ENCODE results near the gene HOXB7. TPM values are rescaled to one million over a fixed set of nuclear protein-coding genes. Genes with fewer than 3 reads are reported as not detected.

Gene HOXB7
- total RNA-seq, 1 donor from 2014 or later: 0.55 TPM

DNA sequence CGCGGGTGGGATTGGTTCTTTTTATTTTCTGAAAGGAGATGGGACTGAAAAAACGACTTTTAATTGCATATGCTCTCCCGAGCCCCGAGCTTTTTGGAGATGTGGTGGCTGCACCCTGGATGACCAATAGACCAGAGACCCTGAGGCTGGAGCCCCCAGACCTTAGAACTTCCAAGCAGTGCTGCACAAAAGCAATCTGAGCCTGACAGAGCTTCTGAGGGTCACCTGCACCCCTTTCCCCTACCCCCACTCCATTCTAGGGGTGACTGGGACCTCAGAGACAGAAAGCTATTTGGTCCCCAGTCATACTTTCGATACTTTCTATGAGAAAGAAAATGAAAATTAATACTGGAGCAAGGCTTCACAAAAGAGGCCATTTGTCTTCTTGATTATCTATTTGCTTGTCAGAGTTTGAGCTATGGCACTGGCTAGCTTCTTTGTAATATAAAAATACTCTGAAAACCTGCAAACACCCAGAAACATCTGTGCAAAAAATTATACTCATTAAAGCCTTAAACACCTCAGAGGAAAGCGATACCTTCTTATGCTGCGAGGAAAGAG is 36.2 kb downstream of the HOXB7 start:
- no peak for TF ChIP-seq CTCF (IDR thresholded peaks at IDR 0.05; ENCODE audit: unreplicated experiment)
- no peak overlapping the region for H3K4me3 Mint-ChIP-seq (ENCODE audit: low read depth)
- H3K36me3 Mint-ChIP-seq (ENCODE audit: insufficient read depth): no peaks in the 10 kb centered on the region
- peaks cover 26% of the 10 kb centered on the region for H3K27me3 Mint-ChIP-seq
- no peak overlapping the region for H3K27ac Mint-ChIP-seq
- H3K9me3 Mint-ChIP-seq (ENCODE audit: low read depth): no peaks in the 10 kb centered on the region
- peaks cover 18% of the 10 kb centered on the region for H3K4me1 Mint-ChIP-seq (ENCODE audit: low read depth)
- DNase-seq (ENCODE audit: low spot score, unreplicated experiment): no peak

DNA sequence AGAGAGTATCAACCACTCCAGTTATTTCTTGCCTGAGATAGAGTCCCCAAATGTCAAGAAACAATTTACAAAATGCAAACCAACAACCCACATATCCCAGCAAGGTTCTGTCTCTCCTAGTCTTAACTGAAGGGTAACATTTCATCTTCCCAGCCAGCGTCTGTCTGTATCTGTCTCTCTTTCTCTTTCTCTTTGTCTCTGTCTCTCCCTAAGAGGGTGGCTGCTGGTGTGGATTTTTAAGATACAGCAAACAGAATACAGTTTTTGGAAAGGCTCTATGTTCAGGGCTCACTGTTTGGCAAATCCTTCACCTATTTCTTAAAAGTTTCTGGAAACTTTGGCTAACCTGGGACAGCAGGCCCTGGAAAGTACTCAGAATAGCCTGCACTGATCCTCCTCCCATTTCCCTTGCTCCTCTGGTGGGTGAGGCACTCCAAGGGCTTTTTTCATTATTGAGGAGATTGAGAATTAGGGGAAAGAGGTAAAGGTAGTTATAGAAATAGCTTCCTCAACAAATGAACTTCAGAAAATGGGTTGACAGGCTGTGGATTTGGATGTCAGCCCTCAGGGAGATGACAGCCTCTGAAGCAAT is 38.9 kb downstream of the HOXB7 start:
- no peaks in the 10 kb centered on the region for H3K9me3 Mint-ChIP-seq (ENCODE audit: low read depth)
- no peak for TF ChIP-seq CTCF (IDR thresholded peaks at IDR 0.05; ENCODE audit: unreplicated experiment)
- H3K27me3 Mint-ChIP-seq: peaks cover 3% of the 10 kb centered on the region
- DNase-seq (ENCODE audit: low spot score, unreplicated experiment): no peak
- peak overlapping the region; percentile 71 for H3K27ac Mint-ChIP-seq
- H3K4me1 Mint-ChIP-seq (ENCODE audit: low read depth): peaks cover 15% of the 10 kb centered on the region
- no peaks in the 10 kb centered on the region for H3K36me3 Mint-ChIP-seq (ENCODE audit: insufficient read depth)
- peak overlapping the region; percentile 0 for H3K4me3 Mint-ChIP-seq (ENCODE audit: low read depth)

- no peak for TF ChIP-seq CTCF (IDR thresholded peaks at IDR 0.05; ENCODE audit: unreplicated experiment)
- Mint-ChIP-seq H3K9me3 (ENCODE audit: low read depth) (no peaks in the 10 kb centered on the region), H3K27ac (peak overlapping the region; percentile 71), H3K27me3 (no peaks in the 10 kb centered on the region), H3K36me3 (ENCODE audit: insufficient read depth) (no peaks in the 10 kb centered on the region), H3K4me1 (ENCODE audit: low read depth) (peaks cover 14% of the 10 kb centered on the region), H3K4me3 (ENCODE audit: low read depth) (peak overlapping the region; percentile 50)
- no peak for DNase-seq (ENCODE audit: low spot score, unreplicated experiment)
These were observed 39.6 kb downstream of the HOXB7 start for GRCh38 chr17:48571024-48571818.

DNA sequence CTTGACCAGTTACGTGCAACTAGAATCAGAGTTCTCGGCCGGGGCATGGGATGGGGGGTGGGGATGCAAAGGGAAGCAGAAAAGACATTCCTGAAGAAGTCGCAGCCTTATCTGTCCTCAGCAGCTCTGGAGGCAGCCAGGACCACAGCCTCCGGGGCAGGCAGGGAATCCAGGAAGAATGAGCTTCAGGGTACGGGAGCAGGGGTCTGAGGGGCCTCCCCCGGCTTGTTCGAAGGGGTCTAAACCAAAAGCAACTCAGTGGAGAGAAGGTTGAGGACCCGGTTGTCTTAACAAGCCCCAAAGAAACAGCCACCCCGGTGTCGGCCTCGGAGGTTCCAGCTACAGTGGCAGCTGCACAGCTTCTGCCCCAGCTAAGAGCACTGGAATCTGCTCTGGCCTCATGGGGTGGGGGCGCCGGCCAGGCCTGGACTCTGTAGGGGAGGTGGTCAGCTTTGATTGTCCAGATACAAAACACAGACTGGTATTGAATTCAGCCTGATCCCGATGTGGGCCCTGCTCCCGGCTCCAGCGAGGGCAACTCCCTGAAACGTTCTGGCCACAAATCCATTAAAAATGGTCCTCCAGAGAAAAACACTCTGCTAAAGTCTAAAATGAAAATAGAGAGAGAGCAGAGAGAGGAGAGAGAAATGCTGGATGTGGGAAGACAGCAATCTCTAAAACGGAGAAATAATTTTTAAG is 40.3 kb downstream of the HOXB7 start:
- DNase-seq (ENCODE audit: low spot score, unreplicated experiment): no peak
- H3K4me1 Mint-ChIP-seq (ENCODE audit: low read depth): peaks cover 14% of the 10 kb centered on the region
- peak overlapping the region; percentile 50 for H3K4me3 Mint-ChIP-seq (ENCODE audit: low read depth)
- TF ChIP-seq CTCF (IDR thresholded peaks at IDR 0.05; ENCODE audit: unreplicated experiment): no peak
- H3K27ac Mint-ChIP-seq: peak overlapping the region; percentile 63
- H3K9me3 Mint-ChIP-seq (ENCODE audit: low read depth): no peaks in the 10 kb centered on the region
- no peaks in the 10 kb centered on the region for H3K36me3 Mint-ChIP-seq (ENCODE audit: insufficient read depth)
- no peaks in the 10 kb centered on the region for H3K27me3 Mint-ChIP-seq

DNA sequence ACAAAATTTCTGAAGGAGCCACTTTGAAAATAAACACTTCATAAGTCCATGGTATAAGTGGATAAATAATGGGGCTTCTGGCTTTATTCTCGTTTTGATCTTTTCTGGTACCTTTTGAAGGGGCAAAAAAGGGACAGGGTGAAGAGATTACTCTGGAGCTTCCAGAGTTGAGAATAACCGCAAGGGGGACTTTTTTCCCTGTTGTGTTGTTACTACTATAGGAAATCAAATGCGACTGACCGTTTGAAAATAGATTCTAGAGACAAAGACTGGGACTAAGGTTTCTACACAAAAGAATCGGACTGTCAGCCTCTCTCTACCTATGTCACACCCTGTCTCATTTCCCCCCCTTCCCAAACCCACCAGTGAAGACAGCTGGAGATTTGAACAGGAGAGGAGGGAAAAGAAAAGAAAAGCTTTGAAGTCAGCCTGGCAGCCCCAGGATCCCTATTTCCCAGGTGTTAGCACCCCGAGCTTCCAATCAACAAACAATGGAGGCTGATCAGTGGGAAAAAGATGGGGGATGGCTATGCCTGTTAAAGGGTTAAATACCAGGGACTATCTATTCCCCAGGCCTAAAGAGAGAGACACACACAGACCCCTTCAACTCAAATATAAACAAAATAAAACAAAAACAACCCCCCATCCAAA is 41.0 kb downstream of the HOXB7 start:
- Mint-ChIP-seq H3K9me3 (ENCODE audit: low read depth) (no peaks in the 10 kb centered on the region), H3K4me3 (ENCODE audit: low read depth) (peak overlapping the region; percentile 45), H3K36me3 (ENCODE audit: insufficient read depth) (no peaks in the 10 kb centered on the region), H3K27me3 (no peaks in the 10 kb centered on the region), H3K4me1 (ENCODE audit: low read depth) (peaks cover 14% of the 10 kb centered on the region), H3K27ac (no peak overlapping the region)
- no peak for DNase-seq (ENCODE audit: low spot score, unreplicated experiment)
- no peak for TF ChIP-seq CTCF (IDR thresholded peaks at IDR 0.05; ENCODE audit: unreplicated experiment)

Measured in progenitor cell of endocrine pancreas (in vitro differentiated cells).